Endodermal cell (in vitro differentiated cells): ENCODE data around the gene ABCA7. TPM values are rescaled to one million over a fixed set of nuclear protein-coding genes. Genes with fewer than 3 reads are reported as not detected.
A peak's percentile ranks its signal among the peaks of the same experiment; 100 is the strongest.

Source experiments
- DNase-seq: peaks from one replicate; pipeline ENCODE4 v3.0.0-alpha.2; 2017
- H3K27ac ChIP-seq: 2 replicates; pipeline ENCODE4 v1.5.1; 2013; ENCODE audit warnings: mild to moderate bottlenecking, low read depth, low read length, moderate library complexity
- H3K27me3 ChIP-seq: 2 replicates; pipeline ENCODE4 v1.6.1; 2013; ENCODE audit warnings: mild to moderate bottlenecking, low read length, moderate library complexity; ENCODE audit not compliant: insufficient read depth, control insufficient read depth, poor library complexity, severe bottlenecking
- H3K36me3 ChIP-seq: 2 replicates; pipeline ENCODE4 v1.7.0; 2013; ENCODE audit warnings: mild to moderate bottlenecking, low read length, moderate library complexity; ENCODE audit not compliant: control insufficient read depth, insufficient read depth
- H3K4me1 ChIP-seq: one replicate; pipeline ENCODE4 v1.7.0; 2013; ENCODE audit warnings: low read length; ENCODE audit not compliant: control insufficient read depth, insufficient read depth
- H3K4me3 ChIP-seq: 2 replicates; pipeline ENCODE4 v1.5.1; 2013; ENCODE audit warnings: mild to moderate bottlenecking, low read length, moderate library complexity
- H3K9ac ChIP-seq: 2 replicates; pipeline ENCODE4 v1.6.1; 2013; ENCODE audit warnings: mild to moderate bottlenecking, low read length, moderate library complexity; ENCODE audit not compliant: poor library complexity, severe bottlenecking; ENCODE audit errors: extremely low read depth
- H3K9me3 ChIP-seq: 2 replicates; pipeline ENCODE4 v1.6.1; 2013; ENCODE audit warnings: mild to moderate bottlenecking, low read length, moderate library complexity; ENCODE audit not compliant: control insufficient read depth
- H3K27ac Mint-ChIP-seq: 2 replicates; pipeline ENCODE4 v1.8.0; 2020; ENCODE audit warnings: mixed read lengths
- H3K27me3 Mint-ChIP-seq: 2 replicates; pipeline ENCODE4 v1.8.0; 2021; ENCODE audit warnings: mild to moderate bottlenecking, mixed read lengths; ENCODE audit not compliant: insufficient read depth
- H3K36me3 Mint-ChIP-seq: 2 replicates; pipeline ENCODE4 v1.8.0; 2020; ENCODE audit warnings: low read depth, mixed read lengths
- H3K4me1 Mint-ChIP-seq: 2 replicates; pipeline ENCODE4 v1.8.0; 2020; ENCODE audit warnings: mixed read lengths
- H3K4me3 Mint-ChIP-seq: 2 replicates; pipeline ENCODE4 v1.8.0; 2020; ENCODE audit warnings: mild to moderate bottlenecking, moderate library complexity, mixed read lengths
- H3K9me3 Mint-ChIP-seq: 2 replicates; pipeline ENCODE4 v1.8.0; 2020; ENCODE audit warnings: mild to moderate bottlenecking, mixed read lengths
- CTCF ChIP-seq: fragments of 200-600 bp; sonication (generic); conservative IDR thresholded peaks from 2 replicates; pipeline ENCODE4 v1.5.0; 2021; ENCODE audit warnings: antibody characterized with exemption, mild to moderate bottlenecking
- WGBS, 2 experiments: methylation state at CpG; one replicate each; pipeline versions ENCODE4 v1.1.5 to v1.1.7; 2013; ENCODE audit warnings: missing lambda C conversion rate in 2 of 2, mixed read lengths in 1 of 2; ENCODE audit not compliant: insufficient coverage in 1 of 2, insufficient read length in 1 of 2; 5-methylcytosine and 5-hydroxymethylcytosine counted together
- total RNA-seq, 2 donors: library from RNA; stranded (reverse); fragmentation: NEBNext Ultra II Directional in 1 of 2; extraction: Animal tissue kit (Norgen Biotek cat#: 25700) in 1 of 2; gene quantifications; 2 replicates in 1 of 2; 3 replicates in 1 of 2; pipeline ENCODE4 v1.2.1, GENCODE V29; 2021

ABCA7 gene
- total RNA-seq, 2 donors from 2014 or later, result 67.2 to 68.7 TPM

DNA sequence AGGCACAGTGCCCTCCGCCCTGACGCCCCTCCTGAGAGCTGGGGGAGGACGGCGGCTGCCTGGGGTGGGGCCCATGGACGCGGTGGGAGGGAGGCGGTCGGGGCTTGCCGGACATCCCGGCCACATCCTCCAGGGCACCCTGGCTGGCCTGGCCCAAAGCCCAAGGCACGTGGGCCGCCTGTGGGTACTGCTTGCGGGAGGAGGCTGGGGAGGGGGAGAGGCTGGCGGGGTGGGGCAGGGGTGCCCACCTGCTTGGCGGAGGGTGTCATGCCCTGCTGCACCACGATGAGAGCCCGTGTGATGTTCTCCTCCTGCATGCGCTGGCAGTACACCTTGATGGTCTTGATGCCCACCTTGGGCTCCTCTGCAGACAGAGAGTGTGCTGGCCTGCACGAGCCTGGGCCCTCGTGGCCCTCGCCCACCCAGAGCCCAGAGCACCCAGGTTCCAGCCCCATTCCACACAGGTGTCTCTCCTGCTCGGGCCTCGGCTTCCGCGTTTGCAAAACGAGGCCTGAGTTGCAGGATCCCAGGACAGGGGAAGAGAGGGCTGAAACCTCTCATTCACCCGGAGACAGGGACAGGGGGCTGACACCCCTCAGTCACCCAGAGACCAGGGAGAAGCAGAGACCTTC, 51.8 kb downstream of the ABCA7 start:
- WGBS, 2 experiments, result 94 to 96% methylated on average over 13 to 27 of the region's 27 CpGs
- Histone ChIP-seq H3K27me3 (no peaks in the 10 kb centered on the region), H3K36me3 (peaks cover 40% of the 10 kb centered on the region), H3K4me1 (no peaks in the 10 kb centered on the region), H3K27ac (no peak overlapping the region), H3K4me3 (no peak overlapping the region), H3K9me3 (no peaks in the 10 kb centered on the region), H3K9ac (no peak overlapping the region)
- peaks cover 4% of the 10 kb centered on the region for H3K4me1 Mint-ChIP-seq
- H3K27me3 Mint-ChIP-seq, result no peaks in the 10 kb centered on the region
- no peak for DNase-seq
- no peak overlapping the region for H3K27ac Mint-ChIP-seq
- H3K4me3 Mint-ChIP-seq, result no peak overlapping the region
- H3K36me3 Mint-ChIP-seq, result peaks cover 27% of the 10 kb centered on the region
- no peak for TF ChIP-seq CTCF
- H3K9me3 Mint-ChIP-seq, result no peaks in the 10 kb centered on the region

DNA sequence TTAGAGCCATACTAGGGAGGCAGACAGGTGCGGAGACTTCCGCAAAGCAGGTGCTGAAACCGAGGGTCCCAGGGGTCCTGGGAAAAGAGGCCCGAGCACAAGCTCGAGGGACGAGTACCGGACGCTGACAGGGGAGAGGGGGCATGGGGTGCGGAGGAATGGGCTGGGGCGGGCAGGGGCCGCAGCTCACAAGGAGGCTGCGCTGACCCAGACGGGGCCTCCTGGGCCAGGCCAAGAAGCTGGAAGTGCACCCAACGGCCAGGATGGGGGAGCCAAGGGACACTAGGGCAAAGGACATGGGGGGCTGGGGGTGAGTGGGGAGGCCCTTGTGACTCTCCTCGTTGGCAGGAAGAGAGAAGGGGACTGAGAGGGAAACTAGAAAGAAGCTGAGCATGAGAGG, 53.4 kb downstream of the ABCA7 start:
- no peaks in the 10 kb centered on the region for H3K27me3 Mint-ChIP-seq
- Histone ChIP-seq H3K4me1 (no peaks in the 10 kb centered on the region), H3K4me3 (peak overlapping the region; percentile 87), H3K27me3 (no peaks in the 10 kb centered on the region), H3K9ac (no peak overlapping the region), H3K36me3 (peaks cover 30% of the 10 kb centered on the region), H3K9me3 (no peaks in the 10 kb centered on the region), H3K27ac (no peak overlapping the region)
- no peak for DNase-seq
- no peaks in the 10 kb centered on the region for H3K9me3 Mint-ChIP-seq
- 94 to 95% methylated on average over 6 to 15 of the region's 15 CpGs for WGBS, 2 experiments
- H3K4me1 Mint-ChIP-seq, result peaks cover 4% of the 10 kb centered on the region
- TF ChIP-seq CTCF, result no peak
- H3K27ac Mint-ChIP-seq, result peak overlapping the region; percentile 39
- H3K36me3 Mint-ChIP-seq, result peaks cover 22% of the 10 kb centered on the region
- H3K4me3 Mint-ChIP-seq, result peak overlapping the region; percentile 86

DNA sequence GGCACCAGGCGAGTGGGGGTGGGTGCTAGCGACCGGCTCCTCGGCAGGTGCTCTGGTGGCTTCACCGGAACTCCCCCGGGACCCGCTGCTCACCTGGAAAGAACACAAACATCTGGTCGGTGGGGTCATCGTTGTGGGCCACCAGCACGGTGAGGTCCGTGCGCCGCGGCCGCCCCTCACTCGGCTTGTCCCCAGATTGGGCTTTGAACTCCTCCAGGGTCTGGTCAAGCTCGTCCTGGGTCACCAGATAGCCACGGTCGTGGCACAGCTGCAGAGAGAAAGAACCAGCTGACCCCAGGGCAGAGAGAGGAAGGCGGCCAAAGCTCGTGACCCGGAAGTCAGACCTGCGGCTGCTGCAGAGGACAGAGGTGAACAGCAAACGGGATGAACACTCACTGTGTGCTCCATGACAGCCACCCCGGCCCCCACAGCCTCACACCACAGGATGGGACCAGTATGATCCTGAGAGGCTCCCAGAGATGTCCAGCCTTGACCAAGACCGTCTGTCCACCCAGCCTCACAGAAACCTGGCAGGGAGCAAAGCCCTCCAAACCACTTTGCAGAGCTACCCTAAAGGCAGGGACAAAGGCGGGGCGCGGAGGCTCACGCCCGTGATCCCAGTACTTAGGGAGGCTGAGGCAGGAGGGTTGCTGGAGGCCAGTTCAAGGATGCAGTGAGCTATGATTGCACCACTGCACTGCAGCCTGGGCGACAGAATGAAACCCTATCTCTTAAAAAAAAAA, 54.1 kb downstream of the ABCA7 start:
- no peaks in the 10 kb centered on the region for H3K9me3 ChIP-seq
- peaks cover 22% of the 10 kb centered on the region for H3K36me3 Mint-ChIP-seq
- H3K9me3 Mint-ChIP-seq, result no peaks in the 10 kb centered on the region
- no peak for DNase-seq
- H3K27me3 Mint-ChIP-seq, result no peaks in the 10 kb centered on the region
- H3K4me1 ChIP-seq, result no peaks in the 10 kb centered on the region
- peaks cover 30% of the 10 kb centered on the region for H3K36me3 ChIP-seq
- WGBS, 2 experiments, result 83 to 88% methylated on average over 29 to 32 of the region's 32 CpGs
- H3K4me3 Mint-ChIP-seq, result peak overlapping the region; percentile 86
- H3K27ac Mint-ChIP-seq, result peak overlapping the region; percentile 88
- peak overlapping the region; percentile 73 for H3K9ac ChIP-seq
- no peak overlapping the region for H3K27ac ChIP-seq
- peaks cover 4% of the 10 kb centered on the region for H3K4me1 Mint-ChIP-seq
- peak overlapping the region; percentile 87 for H3K4me3 ChIP-seq
- no peaks in the 10 kb centered on the region for H3K27me3 ChIP-seq
- no peak for TF ChIP-seq CTCF
